Jurkat, Clone E6-1 (cell line): ENCODE results near the gene NELFB. TPM values are rescaled to one million over a fixed set of nuclear protein-coding genes. Genes with fewer than 3 reads are reported as not detected.
A peak's percentile ranks its signal among the peaks of the same experiment; 100 is the strongest.

Source experiments
- DNase-seq: peaks from one replicate; pipeline ENCODE4 v3.0.0-alpha.2; 2011; ENCODE audit warnings: low read depth, low spot score
- H3K4me3 ChIP-seq: 2 replicates; pipeline ENCODE4 v1.5.1; 2011; ENCODE audit warnings: mild to moderate bottlenecking, low read length, control low read depth, moderate library complexity
- polyA plus RNA-seq: library from polyadenylated mRNA; unstranded; fragments of >200 nt; gene quantifications from one replicate; pipeline ENCODE4 v1.2.1, GENCODE V29; 2012; ENCODE audit warnings: missing spikeins; ENCODE audit not compliant: insufficient read length, insufficient read depth

The NELFB gene
- polyA plus RNA-seq, result 67.4 TPM

GRCh38 chr9:137254624-137255447 is at the start of gene NELFB:
Gene NELFB, plus strand, starts transcription at chr9:137255327.
- peak; percentile 71 for DNase-seq
- peak within 1 kb of the TSS; percentile 90 for H3K4me3 ChIP-seq

DNA sequence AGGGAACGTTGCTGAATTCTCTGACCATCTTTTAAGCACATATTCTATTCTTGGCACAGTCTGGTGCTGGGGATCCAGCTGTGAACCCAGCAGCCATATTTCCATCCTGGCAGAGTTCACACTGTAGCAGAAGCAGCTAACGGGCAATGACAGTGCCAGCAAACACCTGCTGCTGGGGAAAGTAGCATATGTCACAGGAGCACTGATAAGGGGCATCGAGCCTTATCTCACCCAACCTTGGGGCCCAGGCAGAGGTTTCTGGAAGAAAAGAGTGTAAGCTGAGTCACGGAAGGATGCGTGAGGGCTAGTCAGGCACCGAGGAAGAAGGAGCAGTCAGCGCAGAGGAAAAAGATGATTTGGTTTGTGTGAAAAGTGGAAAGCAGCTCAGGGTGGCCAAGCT is 48.5 kb upstream of the NELFB start:
- no peak for DNase-seq
- H3K4me3 ChIP-seq, result peak overlapping the region; percentile 69

- H3K4me3 ChIP-seq, result no peak overlapping the region
- no peak for DNase-seq
Measured at GRCh38 chr9:137211532-137211931, 43.6 kb upstream of the NELFB start.

DNA sequence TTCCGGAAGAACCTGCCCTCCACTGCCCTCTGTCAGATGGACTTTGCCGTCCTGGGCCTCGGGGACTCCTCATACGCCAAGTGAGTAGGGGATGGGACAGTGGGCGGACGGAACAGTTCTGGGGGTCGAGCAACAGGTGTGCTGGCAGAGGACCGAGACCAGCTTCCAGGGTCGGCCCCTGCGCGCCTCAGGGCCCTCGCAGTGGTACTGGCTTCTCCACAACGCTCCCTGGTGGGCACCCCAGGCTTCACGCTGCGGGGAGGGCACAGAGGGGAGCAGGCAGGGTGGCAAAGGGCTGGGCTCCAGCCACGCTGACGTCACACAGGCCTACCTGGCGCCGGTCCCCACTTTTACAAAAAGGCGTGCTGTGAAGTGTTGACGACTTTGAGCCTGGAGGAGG is 42.6 kb upstream of the NELFB start:
- H3K4me3 ChIP-seq, result no peak overlapping the region
- no peak for DNase-seq

DNA sequence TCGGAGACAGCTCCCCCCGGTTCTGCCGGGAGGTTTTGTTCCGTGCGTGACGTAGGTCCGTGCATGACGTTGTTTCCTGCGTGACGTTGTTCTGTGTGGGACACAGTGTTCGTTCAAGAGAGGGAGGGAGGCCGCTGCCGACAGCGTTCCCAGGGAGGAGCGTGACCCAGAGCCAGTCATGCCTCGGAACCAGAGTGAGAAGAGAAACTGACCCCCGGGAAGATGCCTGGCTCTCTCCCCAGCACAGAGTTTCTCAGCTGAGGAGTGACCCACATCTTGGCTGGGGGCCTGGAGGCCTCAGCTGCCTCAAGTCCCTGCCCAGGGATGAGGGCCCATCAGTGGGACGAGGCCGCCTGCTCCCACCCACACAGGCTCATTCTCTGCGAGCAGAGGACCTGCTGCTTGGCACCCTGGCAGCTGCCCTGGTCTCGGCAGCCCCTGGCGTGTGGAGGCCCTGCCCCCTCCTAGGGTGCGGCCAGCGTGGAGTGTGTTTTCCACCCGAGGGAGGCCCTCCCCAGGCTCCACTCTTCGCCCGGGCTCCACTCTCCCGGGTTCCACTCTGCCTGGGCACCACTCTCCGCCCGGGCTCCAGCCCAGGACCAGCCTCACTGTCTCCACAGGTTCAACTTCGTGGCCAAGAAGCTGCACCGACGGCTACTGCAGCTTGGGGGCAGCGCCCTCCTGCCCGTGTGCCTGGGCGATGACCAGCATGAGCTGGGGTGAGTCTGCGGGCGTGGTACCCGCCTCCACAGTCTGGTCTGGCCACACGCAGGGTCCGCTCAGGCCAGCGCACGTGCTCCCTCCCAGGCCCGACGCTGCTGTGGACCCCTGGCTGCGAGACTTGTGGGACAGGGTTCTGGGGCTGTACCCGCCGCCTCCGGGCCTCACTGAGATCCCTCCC is 41.7 kb upstream of the NELFB start:
- DNase-seq, result no peak
- no peak overlapping the region for H3K4me3 ChIP-seq

- H3K4me3 ChIP-seq, result no peak overlapping the region
- no peak for DNase-seq
Measured at GRCh38 chr9:137214620-137215019, 40.5 kb upstream of the NELFB start.

DNA sequence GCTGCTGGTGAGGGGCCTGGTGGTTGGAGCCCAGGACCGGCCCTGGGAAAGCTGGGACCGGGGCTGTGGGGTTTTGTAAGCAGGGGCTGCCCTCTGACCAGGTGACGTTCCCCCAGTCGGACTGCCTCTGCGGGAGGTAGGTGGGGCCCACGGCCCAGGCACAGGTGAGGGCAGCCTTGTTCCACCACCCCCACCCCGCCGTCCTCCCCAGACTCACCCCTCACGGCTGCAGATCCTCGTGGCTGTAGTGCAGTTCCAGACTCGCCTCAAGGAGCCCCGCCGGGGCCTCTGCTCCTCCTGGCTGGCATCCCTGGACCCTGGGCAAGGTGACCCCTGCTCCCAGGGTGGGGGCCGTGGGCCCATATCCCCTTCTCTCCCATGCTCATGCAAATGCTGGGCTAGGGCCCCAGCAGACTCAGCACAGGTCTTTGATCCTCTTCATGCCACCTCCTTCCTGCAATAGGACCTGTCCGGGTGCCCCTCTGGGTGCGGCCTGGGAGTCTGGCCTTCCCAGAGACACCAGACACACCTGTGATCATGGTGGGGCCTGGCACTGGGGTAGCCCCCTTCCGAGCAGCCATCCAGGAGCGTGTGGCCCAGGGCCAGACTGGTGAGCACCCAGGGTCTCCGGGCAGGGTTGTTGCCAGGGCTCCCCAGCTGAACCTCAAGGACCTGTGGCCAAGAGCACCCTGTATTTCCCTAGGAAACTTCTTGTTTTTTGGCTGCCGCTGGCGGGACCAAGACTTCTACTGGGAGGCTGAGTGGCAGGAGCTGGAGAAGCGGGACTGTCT is 39.7 kb upstream of the NELFB start:
- no peak for DNase-seq
- no peak overlapping the region for H3K4me3 ChIP-seq

DNA sequence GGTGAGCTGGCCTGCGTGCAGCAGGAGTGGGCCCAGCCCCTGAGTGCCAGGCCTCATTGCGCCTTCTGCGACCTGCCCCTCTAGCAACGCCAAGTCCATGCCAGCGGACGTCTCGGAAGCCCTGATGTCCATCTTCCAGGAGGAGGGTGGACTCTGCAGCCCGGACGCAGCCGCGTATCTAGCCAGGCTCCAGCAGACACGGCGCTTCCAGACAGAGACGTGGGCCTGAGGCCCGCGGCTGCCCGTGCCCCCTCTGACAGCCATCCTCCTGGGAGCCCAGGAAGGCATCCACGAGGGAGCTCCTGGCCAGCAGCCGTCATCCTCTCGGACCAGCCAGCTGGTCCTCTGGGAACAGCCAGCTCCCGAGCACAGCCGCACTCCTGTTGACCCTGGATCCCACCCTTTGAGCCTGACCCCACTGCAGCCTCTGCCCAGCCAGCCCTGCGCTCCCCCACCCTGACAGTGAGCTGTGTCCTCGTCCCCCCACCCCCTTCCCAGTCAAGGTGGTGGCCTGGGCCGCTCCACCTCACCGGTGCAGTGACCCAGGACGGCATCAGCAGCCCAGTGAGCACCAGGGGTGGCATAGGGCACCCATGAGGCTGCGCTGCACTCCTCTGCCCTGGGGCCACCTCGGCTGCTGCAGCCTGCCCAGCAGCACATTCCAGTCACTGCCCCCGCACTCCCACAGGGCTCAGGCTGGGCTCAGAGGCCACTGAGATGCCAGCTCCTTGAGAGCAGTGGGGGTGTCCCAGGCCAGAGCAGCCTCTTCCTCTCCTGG is 38.8 kb upstream of the NELFB start:
- no peak for DNase-seq
- no peak overlapping the region for H3K4me3 ChIP-seq

GRCh38 chr9:137217276-137218211 is 37.6 kb upstream of the NELFB start:
- DNase-seq, result no peak

GRCh38 chr9:137218212-137218753 is 36.8 kb upstream of the NELFB start:
- no peak overlapping the region for H3K4me3 ChIP-seq
- no peak for DNase-seq

More at GRCh38 chr9:137217276-137218211, 37.6 kb upstream of the NELFB start:
- H3K4me3 ChIP-seq, result no peak overlapping the region

DNA sequence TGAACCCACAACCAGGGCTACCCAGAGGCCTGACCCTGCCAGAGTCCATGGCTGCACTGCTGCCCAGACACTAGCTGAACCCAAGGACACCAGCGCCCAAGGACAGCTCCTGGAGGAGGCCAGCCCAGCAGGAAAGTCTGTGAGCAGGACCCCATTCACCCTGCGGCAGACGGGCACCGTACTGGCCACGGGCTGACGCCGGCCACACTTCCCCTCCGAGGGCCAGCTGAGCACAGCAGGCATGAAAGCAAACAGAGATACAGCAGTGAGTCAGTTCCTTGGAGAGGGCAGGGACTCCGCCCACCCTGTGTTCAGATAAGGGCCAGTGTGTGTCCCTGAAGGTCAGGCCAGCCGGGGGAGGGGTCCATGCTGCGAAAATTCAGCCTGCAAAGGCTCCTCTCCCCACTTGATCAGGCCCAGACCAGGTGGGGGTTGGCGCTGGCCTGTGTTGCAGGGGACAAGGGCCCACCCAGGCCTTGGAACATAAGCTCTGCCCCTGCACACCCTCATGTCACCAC is 36.3 kb upstream of the NELFB start:
- DNase-seq, result no peak
- H3K4me3 ChIP-seq, result no peak overlapping the region

- no peak for DNase-seq
- no peak overlapping the region for H3K4me3 ChIP-seq
Measured at GRCh38 chr9:137219757-137220316, 35.3 kb upstream of the NELFB start.

GRCh38 chr9:137220317-137221094 is 34.6 kb upstream of the NELFB start:
- H3K4me3 ChIP-seq, result no peak overlapping the region
- no peak for DNase-seq

- H3K4me3 ChIP-seq, result no peak overlapping the region; the same call in 1 of the 2 replicates
- DNase-seq, result no peak
Measured at GRCh38 chr9:137221095-137221505, 34.0 kb upstream of the NELFB start.

GRCh38 chr9:137221506-137222111 is 33.5 kb upstream of the NELFB start:
- no peak for DNase-seq
- peak overlapping the region; percentile 40 for H3K4me3 ChIP-seq
